HG02973 (cell line): Measurements from ENCODE around the gene VSTM2L.
"Not testable (repeated sequence)": the region's sequence is repeated elsewhere in the genome, so short reads cannot be mapped to it uniquely, and the experiment has no call there.

ENCODE experiments used
- ATAC-seq: cut with Tn5 transposase; IDR thresholded peaks from one replicate; pipeline ENCODE4 v1.9.1; 2021; ENCODE audit warnings: moderate library complexity; ENCODE audit not compliant: unreplicated experiment

The VSTM2L gene

GRCh38 chr20:37958856-37959520, 56.1 kb downstream of the VSTM2L start:
- ATAC-seq: no peak

GRCh38 chr20:37961066-37961465, 58.1 kb downstream of the VSTM2L start:
- ATAC-seq: no peak

GRCh38 chr20:37963483-37963882, 60.6 kb downstream of the VSTM2L start:
- not testable (repeated sequence) for ATAC-seq

- no peak for ATAC-seq
These were observed 66.0 kb downstream of the VSTM2L start for GRCh38 chr20:37968841-37969401.

- ATAC-seq: no peak
These were observed 67.3 kb downstream of the VSTM2L start for GRCh38 chr20:37969949-37970855.

GRCh38 chr20:37970856-37971245, 67.9 kb downstream of the VSTM2L start:
- ATAC-seq: no peak

- no peak for ATAC-seq
These were observed 68.7 kb downstream of the VSTM2L start for GRCh38 chr20:37971561-37972127.

GRCh38 chr20:37972256-37973058, 69.5 kb downstream of the VSTM2L start:
- no peak for ATAC-seq

GRCh38 chr20:37973059-37973910, 70.4 kb downstream of the VSTM2L start:
- ATAC-seq: no peak

GRCh38 chr20:37976887-37977286, 74.0 kb downstream of the VSTM2L start:
- ATAC-seq: no peak

- ATAC-seq: no peak
These were observed 74.4 kb downstream of the VSTM2L start for GRCh38 chr20:37977338-37977737.

GRCh38 chr20:37977786-37978185, 74.9 kb downstream of the VSTM2L start:
- no peak for ATAC-seq

- ATAC-seq: no peak
These were observed 76.4 kb downstream of the VSTM2L start for GRCh38 chr20:37979021-37979985.

- ATAC-seq: no peak
These were observed 77.5 kb downstream of the VSTM2L start for GRCh38 chr20:37980383-37980782.

- ATAC-seq: no peak
These were observed 77.9 kb downstream of the VSTM2L start for GRCh38 chr20:37980876-37981275.

- no peak for ATAC-seq
These were observed 78.6 kb downstream of the VSTM2L start for GRCh38 chr20:37981568-37981967.

GRCh38 chr20:37983286-37983685, 80.4 kb downstream of the VSTM2L start:
- ATAC-seq: no peak

- ATAC-seq: no peak
These were observed 81.3 kb downstream of the VSTM2L start for GRCh38 chr20:37984018-37984785.
